IMR-90 (cell line): ENCODE data around the gene GABRB3. TPM values are rescaled to one million over a fixed set of nuclear protein-coding genes. Genes with fewer than 3 reads are reported as not detected.

Experiments used
- ATAC-seq: fragments of 200-7000 bp; cut with Tn5 transposase; 2 replicates; pipeline ENCODE4 v1.9.1; 2020; ENCODE audit warnings: low read depth, mild to moderate bottlenecking, moderate library complexity
- BruUV-seq: library from RNA; stranded (reverse); fragments of 400-500 nt; replicated peaks from 2 replicates; lab custom pipeline; 2021; lab: Mats Ljungman, UMichigan
- CTCF ChIA-PET: fragments of 300-600 bp; formaldehyde crosslinking; extraction: SDS; loops from one replicate; lab custom pipeline; 2021; ENCODE audit warnings: antibody characterized with exemption; lab: Yijun Ruan, JAX
- POLR2A ChIA-PET: fragments of 300-600 bp; sonication (Branson Sonifier 250); formaldehyde crosslinking; loops from one replicate; lab custom pipeline; 2022; ENCODE audit warnings: antibody characterized with exemption; ENCODE audit not compliant: unreplicated experiment; lab: Charles Lee
- DNase-seq: peaks from one replicate; pipeline ENCODE4 v3.0.0; 2013
- H2AFZ ChIP-seq: replicated peaks from 2 replicates; pipeline ENCODE3; 2013; ENCODE audit warnings: low read length, mild to moderate bottlenecking; ENCODE audit not compliant: poor library complexity
- H2AK5ac ChIP-seq: 2 replicates; pipeline ENCODE4 v1.6.1; 2013; ENCODE audit warnings: low read depth, low read length, inconsistent platforms
- H2AK9ac ChIP-seq: replicated peaks from 2 replicates; pipeline ENCODE3; 2013; ENCODE audit warnings: mild to moderate bottlenecking, low read depth, low read length, moderate library complexity; ENCODE audit not compliant: poor library complexity
- H2BK120ac ChIP-seq: 2 replicates; pipeline ENCODE4 v1.6.1; 2013; ENCODE audit warnings: low read depth, low read length, inconsistent platforms
- H2BK15ac ChIP-seq: 3 replicates; pipeline ENCODE4 v1.6.1; 2013; ENCODE audit warnings: low read depth, low read length, inconsistent platforms
- H2BK20ac ChIP-seq: 2 replicates; pipeline ENCODE4 v1.6.1; 2013; ENCODE audit warnings: low read depth, mild to moderate bottlenecking, inconsistent platforms, low read length, moderate library complexity
- H2BK5ac ChIP-seq: 2 replicates; pipeline ENCODE4 v1.6.1; 2013; ENCODE audit warnings: mild to moderate bottlenecking, low read depth, low read length, inconsistent platforms; ENCODE audit not compliant: poor library complexity, severe bottlenecking
- H3K14ac ChIP-seq: replicated peaks from 2 replicates; pipeline ENCODE4 v1.6.1; 2013; ENCODE audit warnings: low read depth, low read length, inconsistent platforms
- H3K18ac ChIP-seq: 2 replicates; pipeline ENCODE4 v1.6.1; 2013; ENCODE audit warnings: low read depth, low read length, control low read depth
- H3K23ac ChIP-seq: 2 replicates; pipeline ENCODE4 v1.6.1; 2013; ENCODE audit warnings: low read depth, low read length, inconsistent platforms
- H3K27ac ChIP-seq: 2 replicates; pipeline ENCODE4 v1.5.1; 2013; ENCODE audit warnings: mild to moderate bottlenecking, control low read depth, low read length; ENCODE audit not compliant: insufficient read depth
- H3K27me3 ChIP-seq: 2 replicates; pipeline ENCODE4 v1.6.1; 2013; ENCODE audit warnings: low read length; ENCODE audit not compliant: control insufficient read depth, insufficient read depth
- H3K36me3 ChIP-seq: 2 replicates; pipeline ENCODE4 v1.6.1; 2013; ENCODE audit warnings: low read length, mixed read lengths; ENCODE audit not compliant: control insufficient read depth, insufficient read depth
- H3K4ac ChIP-seq: 2 replicates; pipeline ENCODE4 v1.6.1; 2013; ENCODE audit warnings: low read depth, low read length, inconsistent platforms
- H3K4me1 ChIP-seq: 2 replicates; pipeline ENCODE4 v1.6.1; 2013; ENCODE audit warnings: low read length, mixed read lengths; ENCODE audit not compliant: control insufficient read depth, insufficient read depth
- H3K4me2 ChIP-seq: 2 replicates; pipeline ENCODE4 v1.6.1; 2013; ENCODE audit warnings: low read depth, mild to moderate bottlenecking, control low read depth, low read length, moderate library complexity
- H3K4me3 ChIP-seq: 2 replicates; pipeline ENCODE4 v1.5.1; 2013; ENCODE audit warnings: low read depth, mild to moderate bottlenecking, control low read depth, low read length, moderate library complexity; ENCODE audit not compliant: insufficient read depth
- H3K56ac ChIP-seq: 2 replicates; pipeline ENCODE4 v1.6.1; 2013; ENCODE audit warnings: low read length, inconsistent platforms; ENCODE audit not compliant: insufficient read depth; ENCODE audit errors: extremely low read depth
- H3K79me1 ChIP-seq, 2 experiments: 2 replicates each; pipeline ENCODE4 v1.6.1; 2013; ENCODE audit warnings: low read length in 2 of 2, inconsistent platforms in 1 of 2, low read depth in 1 of 2
- H3K9ac ChIP-seq: 2 replicates; pipeline ENCODE4 v1.6.1; 2013; ENCODE audit warnings: low read depth, low read length, control low read depth
- H3K9me1 ChIP-seq: 2 replicates; pipeline ENCODE4 v1.6.1; 2013; ENCODE audit warnings: low read length, inconsistent platforms; ENCODE audit not compliant: insufficient read depth
- H3K9me3 ChIP-seq: 2 replicates; pipeline ENCODE4 v1.6.1; 2013; ENCODE audit warnings: low read length; ENCODE audit not compliant: control insufficient read depth, insufficient read depth
- H4K20me1 ChIP-seq: 2 replicates; pipeline ENCODE4 v1.6.1; 2013; ENCODE audit warnings: low read length, inconsistent platforms; ENCODE audit not compliant: insufficient read depth
- H4K5ac ChIP-seq: 2 replicates; pipeline ENCODE4 v1.6.1; 2013; ENCODE audit warnings: mild to moderate bottlenecking, low read depth, low read length, control low read depth
- H4K8ac ChIP-seq, 2 experiments: 2 replicates each; pipeline ENCODE4 v1.6.1; 2013; ENCODE audit warnings: low read depth in 2 of 2, low read length in 2 of 2, control low read depth in 1 of 2, inconsistent platforms in 1 of 2
- H4K91ac ChIP-seq: 2 replicates; pipeline ENCODE4 v1.6.1; 2013; ENCODE audit warnings: low read depth, low read length, inconsistent platforms; ENCODE audit not compliant: insufficient read depth
- BHLHE40 ChIP-seq: fragments of 150-350 bp; IDR thresholded peaks from 2 replicates; pipeline ENCODE4 v1.6.1; 2016; ENCODE audit warnings: mild to moderate bottlenecking, low read depth, low read length
- CHD1 ChIP-seq: IDR thresholded peaks from 2 replicates; pipeline ENCODE4 v1.6.1; 2012; ENCODE audit warnings: low read depth, low read length, improper control_type of control experiment
- MXI1 ChIP-seq: IDR thresholded peaks from 2 replicates; pipeline ENCODE4 v1.6.1; 2012; ENCODE audit warnings: low read depth, mild to moderate bottlenecking, low read length, moderate library complexity, borderline replicate concordance
- POLR2A ChIP-seq: IDR thresholded peaks from 2 replicates; pipeline ENCODE4 v1.6.1; 2012; ENCODE audit warnings: mild to moderate bottlenecking, low read depth, low read length
- SMC3 ChIP-seq: fragments of 150-350 bp; IDR thresholded peaks from 2 replicates; pipeline ENCODE4 v1.6.1; 2016; ENCODE audit warnings: low read depth, mild to moderate bottlenecking, antibody characterized with exemption, low read length, moderate library complexity
- WGBS, 2 experiments: methylation state at CpG; one replicate each; pipeline versions ENCODE4 v1.1.5 to v1.1.7; 2013; ENCODE audit warnings: missing lambda C conversion rate in 2 of 2; ENCODE audit not compliant: insufficient read length in 1 of 2; ENCODE audit errors: extremely low coverage in 2 of 2; 5-methylcytosine and 5-hydroxymethylcytosine counted together
- dilution Hi-C: fragments of 300-500 bp; cut with HindIII; formaldehyde crosslinking; loops from one replicate; pipeline ENCODE4 v1.14.3; 2018; ENCODE audit warnings: low sequenced_read_pairs; ENCODE audit not compliant: unreplicated experiment
- in situ Hi-C: fragments of 300-500 bp; cut with MboI; formaldehyde crosslinking; loops from 3 replicates; pipeline ENCODE4 v1.14.3; 2019; ENCODE audit warnings: low sequenced_read_pairs, inconsistent platforms, mixed read lengths
- intact Hi-C: fragments of 100-400 bp; cut with micrococcal nuclease; formaldehyde crosslinking; loops from 2 replicates; pipeline ENCODE4 v1.10.0; 2022
- polyA plus RNA-seq, 3 experiments: library from polyadenylated mRNA; depleted of rRNA; stranded (reverse); fragments of >200 nt; gene quantifications; 2 replicates each; pipeline ENCODE4 v1.2.3, GENCODE V29; 2012; ENCODE audit warnings: low replicate concordance in 1 of 3
- total RNA-seq: library from RNA; depleted of rRNA; stranded (reverse); fragments of >200 nt; gene quantifications from 2 replicates; pipeline ENCODE4 v1.2.3, GENCODE V29; 2012

GABRB3 gene
- total and polyA plus RNA-seq, 2 of the 4 experiments (the other 2 are of a cell fraction): 0.36 to 0.54 TPM

DNA sequence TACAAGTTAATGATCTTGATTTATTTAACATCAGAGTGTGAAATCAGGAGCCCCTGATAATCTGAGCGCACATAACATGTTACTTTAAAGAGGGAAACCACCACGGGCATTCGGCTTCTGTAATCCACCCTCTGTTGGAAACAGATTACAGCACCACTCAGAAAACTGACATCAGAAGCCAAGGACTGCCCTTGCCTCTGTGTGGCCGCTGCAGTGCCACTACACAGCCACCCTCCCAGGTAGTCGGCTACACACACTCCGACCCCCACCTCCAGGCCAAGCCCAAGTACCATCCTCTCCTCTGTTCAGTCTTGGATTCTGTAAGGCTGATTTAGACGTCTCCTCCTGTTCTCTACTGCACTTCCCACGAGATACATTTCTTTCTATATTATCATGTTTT is 251.7 kb downstream of the GABRB3 start:
- H3K36me3 ChIP-seq: no peaks in the 10 kb centered on the region
- dilution Hi-C loops: no loop called here
- no peaks in the 10 kb centered on the region for H3K9me1 ChIP-seq
- H3K79me1 ChIP-seq: no peaks in the 10 kb centered on the region
- H2BK5ac ChIP-seq: no peak overlapping the region
- no peak overlapping the region for H3K23ac ChIP-seq
- H4K91ac ChIP-seq: no peak overlapping the region
- no peak overlapping the region for H2BK120ac ChIP-seq
- H4K8ac ChIP-seq: no peak overlapping the region
- TF ChIP-seq CHD1 (no peak), SMC3 (no peak), BHLHE40 (no peak), POLR2A (no peak), MXI1 (no peak)
- H3K18ac ChIP-seq: no peak overlapping the region
- no peak overlapping the region for H3K14ac ChIP-seq
- no peak overlapping the region for H3K4ac ChIP-seq
- no peak overlapping the region for H2AK5ac ChIP-seq
- H3K9me3 ChIP-seq: peaks cover 19% of the 10 kb centered on the region
- no peak overlapping the region for H2BK20ac ChIP-seq
- ChIA-PET CTCF (no interaction called here), POLR2A (no interaction called here)
- H4K20me1 ChIP-seq: no peaks in the 10 kb centered on the region
- no peak for DNase-seq
- H2AK9ac ChIP-seq: no peak overlapping the region
- no peak overlapping the region for H3K27ac ChIP-seq
- H2AFZ ChIP-seq: no peak overlapping the region
- H3K56ac ChIP-seq: no peak overlapping the region
- no peak for ATAC-seq
- H2BK15ac ChIP-seq: no peak overlapping the region
- H3K4me2 ChIP-seq: no peak overlapping the region
- no peak overlapping the region for H3K9ac ChIP-seq
- intact Hi-C loops: no loop called here
- H3K4me1 ChIP-seq: no peaks in the 10 kb centered on the region
- in situ Hi-C loops: no loop called here
- H3K27me3 ChIP-seq: no peaks in the 10 kb centered on the region
- H4K5ac ChIP-seq: no peak overlapping the region
- H3K4me3 ChIP-seq: no peak overlapping the region
- no TSS peak for BruUV-seq
- 43% methylated on average over 4 of the region's 8 CpGs; no CpG with 5 or more reads in 1 of the 2 experiments for WGBS, 2 experiments
